Measurements from ENCODE around the gene SMPDL3A.
"Not testable (repeated sequence)": the region's sequence is repeated elsewhere in the genome, so short reads cannot be mapped to it uniquely, and the experiment has no call there.

Gene SMPDL3A

GRCh38 chr6:122789182-122790027 is at the start of gene SMPDL3A:
Gene SMPDL3A, plus strand, starts transcription at chr6:122789258. Its CDS starts 89 bp downstream, at chr6:122789347.
- DNase-seq (ENCODE audit: low read depth) = no peak

- no peak for DNase-seq (ENCODE audit: low read depth)
Measured at GRCh38 chr6:122740091-122740490, 49.0 kb upstream of the SMPDL3A start.

GRCh38 chr6:122740936-122741335 is 48.1 kb upstream of the SMPDL3A start:
- no peak for DNase-seq (ENCODE audit: low read depth)

- DNase-seq (ENCODE audit: low read depth) = not testable (repeated sequence)
Measured at GRCh38 chr6:122744247-122744646, 44.8 kb upstream of the SMPDL3A start.

GRCh38 chr6:122744856-122745255 is 44.2 kb upstream of the SMPDL3A start:
- not testable (repeated sequence) for DNase-seq (ENCODE audit: low read depth)

- DNase-seq (ENCODE audit: low read depth) = no peak
Measured at GRCh38 chr6:122746688-122747087, 42.4 kb upstream of the SMPDL3A start.

- DNase-seq (ENCODE audit: low read depth) = no peak
Measured at GRCh38 chr6:122747573-122747972, 41.5 kb upstream of the SMPDL3A start.

- DNase-seq (ENCODE audit: low read depth) = not testable (repeated sequence)
Measured at GRCh38 chr6:122748945-122749344, 40.1 kb upstream of the SMPDL3A start.

- no peak for DNase-seq (ENCODE audit: low read depth)
Measured at GRCh38 chr6:122749451-122750050, 39.5 kb upstream of the SMPDL3A start.

- DNase-seq (ENCODE audit: low read depth) = no peak
Measured at GRCh38 chr6:122751326-122751725, 37.7 kb upstream of the SMPDL3A start.

- no peak for DNase-seq (ENCODE audit: low read depth)
Measured at GRCh38 chr6:122752459-122752858, 36.6 kb upstream of the SMPDL3A start.

- no peak for DNase-seq (ENCODE audit: low read depth)
Measured at GRCh38 chr6:122753000-122753687, 35.9 kb upstream of the SMPDL3A start.

GRCh38 chr6:122753688-122754056 is 35.4 kb upstream of the SMPDL3A start:
- DNase-seq (ENCODE audit: low read depth) = no peak

- DNase-seq (ENCODE audit: low read depth) = no peak
Measured at GRCh38 chr6:122754191-122754731, 34.8 kb upstream of the SMPDL3A start.

- no peak for DNase-seq (ENCODE audit: low read depth)
Measured at GRCh38 chr6:122755901-122756300, 33.2 kb upstream of the SMPDL3A start.

GRCh38 chr6:122758927-122759334 is 30.1 kb upstream of the SMPDL3A start:
- no peak for DNase-seq (ENCODE audit: low read depth)

GRCh38 chr6:122760330-122760729 is 28.7 kb upstream of the SMPDL3A start:
- no peak for DNase-seq (ENCODE audit: low read depth)

- no peak for DNase-seq (ENCODE audit: low read depth)
Measured at GRCh38 chr6:122766256-122766655, 22.8 kb upstream of the SMPDL3A start.

GRCh38 chr6:122770835-122771601 is 18.0 kb upstream of the SMPDL3A start:
- DNase-seq (ENCODE audit: low read depth) = no peak

GRCh38 chr6:122772724-122773415 is 16.2 kb upstream of the SMPDL3A start:
- no peak for DNase-seq (ENCODE audit: low read depth)

- no peak for DNase-seq (ENCODE audit: low read depth)
Measured at GRCh38 chr6:122775975-122776374, 13.1 kb upstream of the SMPDL3A start.
